ENCODE measurements around the gene SEMA3G.

Gene SEMA3G

GRCh38 chr3:52439426-52440248 is 5.3 kb downstream of the SEMA3G start:
- in situ Hi-C loops (cut with MboI; ENCODE audit: low sequenced_read_pairs): no loop called here

- in situ Hi-C loops (cut with MboI; ENCODE audit: low sequenced_read_pairs): no loop called here
These were observed 6.1 kb downstream of the SEMA3G start for GRCh38 chr3:52438579-52439425.

DNA sequence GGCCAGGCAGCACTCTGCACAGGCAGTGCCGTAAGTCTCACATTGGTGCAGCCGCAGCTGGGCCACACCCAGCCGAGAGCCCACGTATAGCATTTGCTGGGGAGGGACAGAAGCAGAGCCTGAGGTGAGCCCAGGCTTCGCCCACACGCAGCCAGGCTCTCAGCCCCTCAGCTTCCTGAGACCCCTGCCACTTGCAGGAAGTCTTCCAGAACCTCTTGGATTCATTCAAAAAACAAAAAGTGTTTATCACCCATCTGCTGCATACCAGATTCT is 6.9 kb downstream of the SEMA3G start:
- in situ Hi-C loops (cut with MboI; ENCODE audit: low sequenced_read_pairs): no loop called here

DNA sequence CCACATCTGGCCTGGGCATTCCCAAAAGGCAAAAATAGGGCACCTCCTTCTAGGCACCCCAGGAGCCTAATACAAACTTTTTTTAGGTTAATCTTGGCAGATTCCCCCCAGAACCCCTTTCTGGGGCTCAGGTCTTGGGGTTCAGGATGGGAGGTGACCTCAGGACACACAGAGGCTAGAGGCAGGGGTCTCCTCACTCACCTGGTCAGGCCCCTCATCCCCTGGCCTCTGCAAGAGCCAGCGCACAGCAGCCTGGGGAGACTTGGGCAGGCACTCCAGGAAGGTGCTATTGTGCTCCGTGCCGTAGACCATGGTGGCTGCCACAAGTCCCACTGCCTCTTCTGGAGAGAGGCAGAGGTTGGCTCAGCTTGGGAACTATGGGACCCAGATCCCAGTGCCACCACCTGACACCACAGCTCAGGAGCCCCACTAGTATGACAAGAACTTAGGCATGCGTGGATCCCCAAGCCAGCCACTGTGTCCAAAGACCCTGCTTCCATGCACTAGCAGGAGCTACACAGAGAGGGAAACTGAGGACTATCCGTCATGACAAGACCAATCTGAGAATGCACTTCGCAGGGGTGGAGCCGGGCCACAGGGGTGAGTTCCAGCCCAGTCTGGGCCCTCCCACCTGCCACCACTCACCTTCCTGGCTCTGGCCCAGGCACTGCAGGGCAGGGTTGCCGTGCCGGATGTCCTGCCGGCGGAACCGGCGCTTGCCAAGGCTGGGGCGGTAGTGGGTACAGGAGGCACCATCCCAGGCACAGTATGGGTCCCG is 7.4 kb downstream of the SEMA3G start:
- in situ Hi-C loops (cut with MboI; ENCODE audit: low sequenced_read_pairs): no loop called here

DNA sequence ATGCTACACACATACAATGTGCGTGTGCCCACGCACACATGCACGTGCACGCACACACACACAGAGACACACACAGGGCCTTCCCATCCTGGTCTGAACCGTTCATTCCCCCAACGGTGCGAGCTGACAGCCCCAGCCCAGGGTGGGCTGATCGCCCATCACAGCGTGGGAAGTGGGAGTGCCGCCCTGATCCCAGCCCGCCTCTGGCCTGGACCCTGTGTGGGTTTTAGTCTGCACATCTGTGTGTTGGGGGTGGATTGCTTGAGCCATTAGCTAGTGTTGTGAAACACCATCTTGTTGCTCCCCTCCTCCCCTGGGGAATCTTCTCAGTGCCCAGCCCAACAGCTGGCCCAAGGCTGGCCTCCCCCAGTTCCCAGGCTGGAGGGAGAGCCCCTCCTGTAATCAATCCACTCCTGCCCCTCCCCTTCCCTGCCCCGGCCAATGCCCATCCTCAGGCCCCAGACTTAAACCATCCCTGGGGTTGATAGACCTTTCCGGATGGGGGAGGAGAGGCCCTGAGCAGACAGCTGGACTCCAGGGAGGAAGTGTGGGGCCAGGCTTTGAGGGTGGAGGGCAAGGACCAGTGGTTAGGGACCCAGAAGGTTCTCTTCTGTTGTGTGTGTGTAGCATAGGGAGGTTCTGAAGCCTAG is 8.3 kb downstream of the SEMA3G start:
- in situ Hi-C loops (cut with MboI; ENCODE audit: low sequenced_read_pairs): no loop called here

GRCh38 chr3:52435246-52436101 is 9.4 kb downstream of the SEMA3G start:
- in situ Hi-C loops (cut with MboI; ENCODE audit: low sequenced_read_pairs): no loop called here

- in situ Hi-C loops (cut with MboI; ENCODE audit: low sequenced_read_pairs): no loop called here
These were observed 10.3 kb downstream of the SEMA3G start for GRCh38 chr3:52434491-52435115.

GRCh38 chr3:52433996-52434479 is 10.9 kb downstream of the SEMA3G start:
- in situ Hi-C loops (cut with MboI; ENCODE audit: low sequenced_read_pairs): no loop called here

DNA sequence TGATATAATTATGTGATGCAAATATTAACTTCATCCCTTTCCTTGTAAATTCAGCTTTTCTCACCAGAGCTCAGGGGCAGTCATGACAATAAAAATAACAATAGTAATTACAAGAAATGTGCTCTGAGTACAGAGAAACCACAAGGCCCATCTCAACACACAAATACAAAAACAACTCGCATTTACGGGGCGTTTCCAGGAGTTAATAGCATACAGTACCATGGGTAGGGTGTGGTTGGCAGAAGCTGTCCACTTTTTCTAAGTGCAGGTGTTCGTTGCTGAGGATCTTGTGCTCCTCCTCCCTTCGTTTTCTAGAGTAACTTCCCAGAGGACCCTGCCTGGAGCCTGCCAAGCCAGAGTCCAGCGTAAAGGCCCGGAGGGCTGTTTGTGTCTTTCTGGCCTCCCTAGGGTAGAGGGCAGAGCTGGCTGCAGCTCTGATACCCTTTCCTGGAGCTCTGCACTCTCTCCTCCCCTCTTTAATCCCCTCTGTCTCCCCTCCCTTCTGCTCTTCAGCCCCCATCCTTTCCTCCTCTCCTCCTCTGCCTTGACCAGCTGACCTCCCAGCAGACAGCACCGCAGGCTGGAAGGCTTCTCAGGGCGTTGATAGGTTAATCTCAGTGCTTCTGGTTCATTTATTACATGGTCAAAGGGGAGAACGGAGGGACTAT is 11.4 kb downstream of the SEMA3G start:
- in situ Hi-C loops (cut with MboI; ENCODE audit: low sequenced_read_pairs): no loop called here

GRCh38 chr3:52432691-52433141 is 12.2 kb downstream of the SEMA3G start:
- in situ Hi-C loops (cut with MboI; ENCODE audit: low sequenced_read_pairs): no loop called here

DNA sequence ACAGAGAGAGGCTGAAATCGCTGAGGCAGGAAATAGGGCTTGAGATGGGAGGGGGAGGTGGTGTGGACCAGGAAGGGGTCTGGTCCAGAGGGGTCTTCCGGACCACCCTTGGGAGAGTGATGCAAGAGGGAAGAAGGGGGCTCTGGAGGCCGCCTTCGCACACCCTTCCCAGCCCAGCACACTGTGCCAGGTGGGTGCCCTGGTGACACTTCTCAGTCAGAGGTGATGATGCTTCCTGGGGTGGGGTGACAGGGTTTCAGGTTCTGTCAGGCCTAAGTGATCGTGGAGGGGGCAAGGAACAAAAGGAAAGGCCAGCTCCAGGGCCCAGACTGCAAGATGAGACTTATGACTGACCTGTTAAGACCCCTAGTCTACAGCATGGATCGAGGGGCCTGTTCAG is 12.7 kb downstream of the SEMA3G start:
- in situ Hi-C loops (cut with MboI; ENCODE audit: low sequenced_read_pairs): no loop called here

GRCh38 chr3:52431459-52432223 is 13.3 kb downstream of the SEMA3G start:
- in situ Hi-C loops (cut with MboI; ENCODE audit: low sequenced_read_pairs): no loop called here

- in situ Hi-C loops (cut with MboI; ENCODE audit: low sequenced_read_pairs): no loop called here
These were observed 14.5 kb downstream of the SEMA3G start for GRCh38 chr3:52430416-52430810.

DNA sequence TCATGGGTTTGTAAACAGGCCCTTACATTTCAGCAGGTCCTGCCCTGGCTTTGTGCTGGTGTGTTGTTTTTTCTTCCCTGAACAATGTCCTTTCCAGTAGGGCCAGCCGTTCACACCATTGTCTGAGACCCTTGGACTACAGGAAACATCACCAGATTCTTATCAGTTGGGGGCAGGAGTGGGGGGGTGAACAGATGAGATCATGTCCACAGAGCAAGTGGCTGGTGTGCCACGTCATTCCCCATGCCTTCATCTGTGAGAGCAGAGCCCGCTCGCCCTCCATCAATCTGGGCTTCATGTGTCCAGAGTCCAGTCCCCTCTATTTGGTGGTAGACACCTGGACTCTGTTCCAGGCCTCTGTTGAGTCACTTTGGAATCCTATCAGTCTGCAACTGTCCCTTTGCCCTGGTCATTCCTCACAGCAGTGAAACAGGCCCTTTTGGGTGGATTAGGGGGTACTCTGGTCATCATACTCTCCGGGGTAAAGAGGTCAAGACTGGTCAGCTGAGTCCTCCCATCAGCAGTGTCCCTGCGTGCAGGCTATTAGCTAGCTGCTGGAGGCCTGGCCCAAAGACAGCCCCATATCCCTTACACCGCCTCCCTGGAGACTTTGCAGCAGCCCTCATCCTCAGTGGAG is 15.0 kb downstream of the SEMA3G start:
- in situ Hi-C loops (cut with MboI; ENCODE audit: low sequenced_read_pairs): no loop called here

DNA sequence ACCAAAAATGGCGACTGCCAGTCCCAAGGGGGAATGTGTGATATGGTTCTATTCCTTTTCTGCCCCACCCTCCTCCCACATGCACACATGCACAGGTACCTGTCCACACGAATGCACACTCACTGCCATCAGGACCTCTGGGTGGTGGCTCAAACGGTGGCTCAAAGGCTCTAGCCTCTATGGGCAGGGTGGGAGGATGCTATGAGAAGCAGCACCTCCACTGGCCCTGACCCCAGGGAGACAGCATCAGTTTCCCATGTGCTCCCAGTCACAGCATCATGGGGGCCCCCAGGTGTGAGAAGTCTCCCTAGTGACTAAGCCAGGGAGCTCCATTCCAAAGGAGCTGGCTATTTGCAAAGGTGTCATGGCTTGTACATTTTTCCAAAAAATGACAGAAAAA is 15.9 kb downstream of the SEMA3G start:
- in situ Hi-C loops (cut with MboI; ENCODE audit: low sequenced_read_pairs): no loop called here

- in situ Hi-C loops (cut with MboI; ENCODE audit: low sequenced_read_pairs): no loop called here
These were observed 16.5 kb downstream of the SEMA3G start for GRCh38 chr3:52428151-52429005.

GRCh38 chr3:52423173-52423572 is 21.7 kb downstream of the SEMA3G start:
- in situ Hi-C loops (cut with MboI; ENCODE audit: low sequenced_read_pairs): no loop called here
